ENCODE results near the gene MYCBPAP.

The MYCBPAP gene

DNA sequence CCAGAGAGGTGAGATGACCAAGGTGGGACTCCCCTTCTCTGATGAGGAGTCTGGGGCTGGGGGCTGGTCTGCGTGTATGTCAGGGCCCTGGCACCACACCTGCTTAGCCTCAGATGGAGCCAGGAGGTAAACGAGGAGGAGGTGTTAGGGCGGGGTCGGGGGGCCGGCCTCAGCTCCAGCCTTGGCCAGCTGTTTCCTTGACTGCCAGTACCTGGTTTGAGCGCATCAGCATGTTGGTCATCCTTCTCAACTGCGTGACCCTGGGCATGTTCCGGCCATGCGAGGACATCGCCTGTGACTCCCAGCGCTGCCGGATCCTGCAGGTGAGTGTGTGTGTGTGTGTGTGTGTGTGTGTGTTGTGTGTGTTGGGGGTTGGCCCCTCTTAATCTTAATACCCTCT lies 60.4 kb downstream of the MYCBPAP start:
- DNase-seq (ENCODE audit: low read depth in 2 of 3, low spot score in 1 of 3) = no peak

DNA sequence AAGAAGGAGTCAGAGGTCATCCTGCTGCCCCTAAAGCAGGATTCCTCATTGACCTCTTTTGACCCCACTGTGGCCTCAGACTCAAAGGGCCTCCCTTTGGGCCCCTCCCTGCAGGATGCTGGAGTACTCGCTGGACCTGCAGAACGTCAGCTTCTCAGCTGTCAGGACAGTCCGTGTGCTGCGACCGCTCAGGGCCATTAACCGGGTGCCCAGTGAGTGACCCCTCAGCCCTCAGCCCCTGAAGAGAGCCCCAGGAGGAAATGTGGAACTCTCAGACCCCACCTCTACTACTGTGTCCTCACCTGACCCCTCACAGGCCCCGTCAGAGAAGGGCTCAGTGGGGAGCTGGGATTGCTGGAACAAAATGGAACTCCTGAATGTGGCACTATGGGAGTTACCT lies 61.4 kb downstream of the MYCBPAP start:
- DNase-seq (ENCODE audit: low read depth in 2 of 3, low spot score in 1 of 3) = no peak

DNA sequence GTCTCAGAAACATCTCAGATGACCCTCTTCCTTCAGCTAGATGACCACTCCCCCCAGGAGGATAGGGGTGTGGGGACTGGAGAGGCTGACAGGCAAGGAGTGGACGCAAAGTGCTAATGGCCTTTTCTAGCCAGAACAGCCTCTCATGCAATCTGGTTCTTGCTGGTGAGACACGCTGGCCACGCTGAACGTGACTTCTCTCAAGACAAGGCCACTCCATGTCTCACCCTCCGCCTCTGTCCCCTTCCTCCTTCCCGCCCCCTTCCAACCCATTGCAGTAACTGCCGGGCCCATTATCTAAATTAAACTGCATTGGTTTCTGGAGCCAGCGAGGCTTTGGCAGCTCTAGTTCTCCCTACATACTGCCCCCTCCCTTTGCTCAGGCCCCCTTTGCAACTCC lies 61.8 kb downstream of the MYCBPAP start:
- DNase-seq (ENCODE audit: low read depth in 2 of 3, low spot score in 1 of 3) = no peak

DNA sequence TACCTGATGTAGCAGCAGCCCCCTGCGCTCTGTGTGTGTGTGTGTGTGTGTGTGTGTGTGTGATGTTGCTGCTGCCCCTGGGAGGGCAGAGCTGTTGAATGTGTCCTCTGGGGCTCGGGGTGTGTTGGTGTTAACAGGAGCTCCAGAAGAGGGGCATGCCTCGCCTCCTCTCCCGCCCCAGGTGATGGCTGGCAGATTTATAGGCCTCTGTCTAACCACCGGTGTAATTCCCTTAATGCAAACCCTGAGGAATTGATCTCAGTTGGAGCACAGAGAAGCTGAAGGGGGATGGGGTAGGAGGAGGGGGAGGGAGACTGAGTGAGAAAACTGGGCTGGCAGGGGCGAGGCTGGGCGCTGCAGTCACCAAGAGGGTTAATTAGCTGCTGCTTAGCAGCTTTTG lies 62.3 kb downstream of the MYCBPAP start:
- DNase-seq (ENCODE audit: low read depth in 2 of 3, low spot score in 1 of 3) = no peak

DNA sequence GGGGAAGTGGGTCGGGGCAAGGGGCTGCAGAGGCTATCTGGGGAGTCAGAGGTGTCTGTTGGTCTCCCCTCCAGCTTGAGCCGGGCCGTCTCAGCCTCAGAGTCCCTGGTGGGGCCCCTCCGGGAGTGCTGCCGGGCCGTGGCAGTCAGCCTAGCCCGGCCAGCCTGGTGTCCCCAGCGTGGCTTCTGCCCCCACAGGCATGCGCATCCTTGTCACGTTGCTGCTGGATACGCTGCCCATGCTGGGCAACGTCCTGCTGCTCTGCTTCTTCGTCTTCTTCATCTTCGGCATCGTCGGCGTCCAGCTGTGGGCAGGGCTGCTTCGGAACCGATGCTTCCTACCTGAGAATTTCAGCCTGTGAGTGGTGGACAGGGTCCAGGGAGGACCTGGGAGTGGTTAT lies 63.4 kb downstream of the MYCBPAP start:
- no peak for DNase-seq (ENCODE audit: low read depth in 2 of 3, low spot score in 1 of 3)

DNA sequence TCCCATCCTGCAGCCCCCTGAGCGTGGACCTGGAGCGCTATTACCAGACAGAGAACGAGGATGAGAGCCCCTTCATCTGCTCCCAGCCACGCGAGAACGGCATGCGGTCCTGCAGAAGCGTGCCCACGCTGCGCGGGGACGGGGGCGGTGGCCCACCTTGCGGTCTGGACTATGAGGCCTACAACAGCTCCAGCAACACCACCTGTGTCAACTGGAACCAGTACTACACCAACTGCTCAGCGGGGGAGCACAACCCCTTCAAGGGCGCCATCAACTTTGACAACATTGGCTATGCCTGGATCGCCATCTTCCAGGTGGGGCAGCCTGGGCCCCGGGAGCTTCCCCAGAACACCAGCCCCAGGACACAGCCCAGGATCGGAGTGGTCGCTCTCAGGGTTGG lies 64.3 kb downstream of the MYCBPAP start:
- DNase-seq (ENCODE audit: low read depth in 2 of 3, low spot score in 1 of 3) = no peak

DNA sequence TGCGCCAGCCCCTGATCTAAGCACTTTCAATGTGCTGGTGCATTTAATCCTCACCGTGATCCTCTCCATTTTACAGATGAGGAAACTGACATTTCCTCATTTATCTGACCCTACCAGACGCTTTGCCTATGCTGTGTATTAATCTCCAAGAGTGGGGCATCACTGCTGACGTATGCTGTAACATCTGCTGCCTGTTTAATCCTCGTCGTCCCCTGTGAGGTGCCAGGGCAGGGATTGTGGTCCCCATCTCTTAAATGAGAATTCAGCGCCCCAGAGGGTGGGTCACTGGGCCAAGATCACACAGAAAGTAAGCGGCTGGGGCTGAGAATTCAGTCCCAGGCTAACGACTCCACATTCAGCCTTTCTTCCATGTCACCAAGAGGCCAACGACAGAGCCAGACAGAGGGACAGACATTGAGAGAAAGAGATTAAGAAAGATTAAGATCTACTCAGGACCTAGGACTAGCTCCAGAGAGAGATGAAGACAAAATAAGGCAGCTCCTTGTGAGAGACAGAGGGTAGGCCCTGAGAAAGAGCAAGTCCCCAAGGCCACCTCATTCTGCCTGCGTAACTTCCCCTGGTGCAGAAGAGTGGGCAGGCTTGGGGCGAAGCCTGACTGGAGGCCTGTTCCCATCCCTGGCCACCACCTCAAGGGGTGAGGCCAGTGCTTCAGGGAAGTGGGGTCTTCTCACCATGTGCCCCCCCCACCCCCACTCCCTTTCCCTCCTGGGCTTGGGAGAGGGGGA lies 65.8 kb downstream of the MYCBPAP start:
- DNase-seq (ENCODE audit: low read depth in 2 of 3, low spot score in 1 of 3) = no peak

DNA sequence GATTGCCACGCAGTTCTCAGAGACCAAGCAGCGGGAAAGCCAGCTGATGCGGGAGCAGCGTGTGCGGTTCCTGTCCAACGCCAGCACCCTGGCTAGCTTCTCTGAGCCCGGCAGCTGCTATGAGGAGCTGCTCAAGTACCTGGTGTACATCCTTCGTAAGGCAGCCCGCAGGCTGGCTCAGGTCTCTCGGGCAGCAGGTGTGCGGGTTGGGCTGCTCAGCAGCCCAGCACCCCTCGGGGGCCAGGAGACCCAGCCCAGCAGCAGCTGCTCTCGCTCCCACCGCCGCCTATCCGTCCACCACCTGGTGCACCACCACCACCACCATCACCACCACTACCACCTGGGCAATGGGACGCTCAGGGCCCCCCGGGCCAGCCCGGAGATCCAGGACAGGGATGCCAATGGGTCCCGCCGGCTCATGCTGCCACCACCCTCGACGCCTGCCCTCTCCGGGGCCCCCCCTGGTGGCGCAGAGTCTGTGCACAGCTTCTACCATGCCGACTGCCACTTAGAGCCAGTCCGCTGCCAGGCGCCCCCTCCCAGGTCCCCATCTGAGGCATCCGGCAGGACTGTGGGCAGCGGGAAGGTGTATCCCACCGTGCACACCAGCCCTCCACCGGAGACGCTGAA lies 67.5 kb downstream of the MYCBPAP start:
- no peak for DNase-seq (ENCODE audit: low read depth in 2 of 3, low spot score in 1 of 3)

DNA sequence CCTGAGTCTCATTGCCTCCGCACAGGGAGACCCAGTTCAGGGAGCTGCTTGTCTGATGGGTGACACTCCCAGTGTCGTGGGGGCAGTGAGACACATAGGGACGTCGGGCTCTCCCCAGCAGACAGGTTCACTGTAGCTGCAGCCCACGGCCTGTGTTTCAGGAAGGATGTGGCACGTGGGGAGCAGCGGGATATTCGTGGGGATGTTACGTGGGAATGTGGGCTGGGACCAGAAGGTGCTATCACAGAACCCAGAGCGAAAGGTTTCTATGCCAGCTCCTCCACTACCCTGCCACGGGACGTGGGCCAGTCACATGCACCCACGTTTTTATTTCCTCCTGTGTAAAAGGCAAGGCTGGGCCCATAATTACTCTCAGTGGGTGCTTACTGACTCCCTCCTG lies 68.6 kb downstream of the MYCBPAP start:
- DNase-seq (ENCODE audit: low read depth in 2 of 3, low spot score in 1 of 3) = no peak

DNA sequence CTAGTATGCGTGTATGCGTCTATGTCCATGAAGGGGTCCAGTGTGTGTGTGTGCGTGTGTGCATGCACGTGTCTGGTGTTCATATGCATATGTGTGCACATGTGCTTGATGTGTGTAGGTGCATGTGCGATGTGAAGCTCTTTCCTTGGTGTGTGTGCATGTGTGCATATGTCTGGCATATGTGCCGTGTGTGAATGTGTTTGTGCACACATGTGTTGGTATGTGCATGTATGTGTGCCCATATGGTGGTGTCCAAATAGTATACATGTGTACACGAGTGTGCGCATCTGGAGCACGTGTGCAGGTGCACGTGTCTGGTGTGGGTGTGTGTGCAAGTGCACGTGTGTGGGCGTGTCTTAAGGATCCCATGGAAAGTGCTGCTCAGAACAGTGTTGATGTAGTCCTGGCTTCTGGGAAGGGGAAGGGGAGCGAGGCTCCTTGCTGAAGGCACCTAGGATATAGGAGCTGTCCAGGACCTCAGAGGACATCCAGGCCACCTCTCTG lies 69.3 kb downstream of the MYCBPAP start:
- DNase-seq (ENCODE audit: low read depth in 2 of 3, low spot score in 1 of 3) = no peak

DNA sequence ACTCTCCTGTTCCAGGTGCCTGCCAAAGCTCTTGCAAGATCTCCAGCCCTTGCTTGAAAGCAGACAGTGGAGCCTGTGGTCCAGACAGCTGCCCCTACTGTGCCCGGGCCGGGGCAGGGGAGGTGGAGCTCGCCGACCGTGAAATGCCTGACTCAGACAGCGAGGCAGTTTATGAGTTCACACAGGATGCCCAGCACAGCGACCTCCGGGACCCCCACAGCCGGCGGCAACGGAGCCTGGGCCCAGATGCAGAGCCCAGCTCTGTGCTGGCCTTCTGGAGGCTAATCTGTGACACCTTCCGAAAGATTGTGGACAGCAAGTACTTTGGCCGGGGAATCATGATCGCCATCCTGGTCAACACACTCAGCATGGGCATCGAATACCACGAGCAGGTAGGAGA lies 69.9 kb downstream of the MYCBPAP start:
- DNase-seq (ENCODE audit: low read depth in 2 of 3, low spot score in 1 of 3) = no peak

DNA sequence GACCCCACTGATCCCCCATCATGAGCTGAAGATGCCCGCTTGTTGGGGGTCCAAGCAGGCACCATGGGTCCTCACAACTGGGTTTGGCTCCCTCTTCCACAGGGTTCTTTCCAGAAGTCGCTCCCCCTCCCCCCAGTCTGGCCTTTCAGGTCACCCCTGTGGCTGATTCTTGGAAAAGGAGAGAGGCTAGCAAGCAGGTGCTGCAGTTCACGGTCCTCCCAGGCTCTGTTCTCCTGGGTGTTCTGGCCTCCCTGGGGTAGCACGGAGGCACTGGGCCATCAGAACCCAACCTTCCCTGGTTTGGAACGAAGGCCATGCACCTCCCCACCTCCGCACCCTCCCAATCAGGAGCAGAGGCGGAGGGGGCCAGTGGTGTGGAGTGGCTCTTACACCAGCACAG lies 71.2 kb downstream of the MYCBPAP start:
- DNase-seq (ENCODE audit: low read depth in 2 of 3, low spot score in 1 of 3) = no peak

DNA sequence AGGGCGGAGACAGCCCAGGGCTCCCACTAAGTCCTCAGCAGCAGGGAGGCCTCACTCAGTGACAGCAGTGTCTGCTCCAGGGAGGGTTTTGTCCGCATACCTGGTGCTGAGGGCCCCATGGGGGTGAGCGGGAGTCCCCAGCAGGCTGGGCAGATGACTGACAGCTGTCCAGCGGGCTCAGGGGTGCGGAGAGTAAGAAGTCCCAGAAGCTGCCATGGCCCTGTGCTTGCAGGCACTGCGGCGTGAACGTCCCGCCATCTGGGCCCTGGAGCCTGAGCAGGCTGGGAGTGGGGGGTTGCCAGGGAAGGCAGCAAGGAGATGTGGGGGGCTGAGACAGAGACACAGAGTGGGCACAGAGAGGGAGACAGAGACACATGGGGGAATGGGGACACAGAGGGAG lies 72.4 kb downstream of the MYCBPAP start:
- DNase-seq (ENCODE audit: low read depth in 2 of 3, low spot score in 1 of 3) = no peak
